OCI-LY3 (cell line): ENCODE measurements around the gene KLHL30.

Experiments used
- CTCF ChIP-seq: fragments of 200-600, 300-600 bp; sonication (generic); IDR thresholded peaks from 2 replicates; pipeline ENCODE4 v1.5.1; 2014; ENCODE audit warnings: antibody characterized with exemption, low read length, low read depth
- EZH2phosphoT487 ChIP-seq: fragments of 200-600 bp; shearing (Covaris generic); IDR thresholded peaks from 2 replicates; pipeline ENCODE4 v1.6.1; 2018; ENCODE audit warnings: antibody characterized with exemption, mixed run types, low read depth

- TF ChIP-seq CTCF, result no peak
- TF ChIP-seq EZH2phosphoT487, result no peak
Measured at GRCh38 chr2:238096311-238097011, 42.0 kb upstream of the KLHL30 start.
